PC-9 (cell line): ENCODE data around the gene CSF1. TPM values are rescaled to one million over a fixed set of nuclear protein-coding genes. Genes with fewer than 3 reads are reported as not detected.

Experiments used
- BruUV-seq: library from RNA; stranded (reverse); fragments of 400-500 nt; replicated peaks from 2 replicates; lab custom pipeline; 2021; lab: Mats Ljungman, UMichigan
- CTCF ChIA-PET: fragments of 300-600 bp; sonication (Branson Sonifier 250); formaldehyde crosslinking; loops from one replicate; lab custom pipeline; 2022; ENCODE audit warnings: antibody characterized with exemption; lab: Charles Lee
- POLR2A ChIA-PET: fragments of 300-600 bp; sonication (Branson Sonifier 250); formaldehyde crosslinking; loops from one replicate; lab custom pipeline; 2022; ENCODE audit warnings: antibody characterized with exemption; ENCODE audit not compliant: unreplicated experiment; lab: Charles Lee
- DNase-seq, 2 experiments: peaks; one replicate each; pipeline versions ENCODE4 v3.0.0 to v3.0.0-alpha.2; 2015 to 2022; ENCODE audit warnings: mixed read lengths in 1 of 2
- H2AFZ ChIP-seq: fragments of 200-600 bp; sonication (generic); 2 replicates; pipeline ENCODE4 v1.8.1; 2017; ENCODE audit warnings: antibody characterized with exemption
- H3F3A ChIP-seq: fragments of 200-600 bp; sonication (generic); 2 replicates; pipeline ENCODE4 v1.8.1; 2017; ENCODE audit warnings: antibody characterized with exemption, mild to moderate bottlenecking, low read depth; ENCODE audit not compliant: insufficient read depth
- H3K27ac ChIP-seq: fragments of 200-600 bp; sonication (generic); 2 replicates; pipeline ENCODE4 v1.6.1; 2016; ENCODE audit warnings: mixed run types
- H3K27me3 ChIP-seq: fragments of 200-600 bp; sonication (generic); 2 replicates; pipeline ENCODE4 v1.6.1; 2016; ENCODE audit warnings: low read depth, mixed run types; ENCODE audit not compliant: insufficient read depth
- H3K36me3 ChIP-seq: fragments of 200-600 bp; sonication (generic); 2 replicates; pipeline ENCODE4 v1.6.1; 2016; ENCODE audit warnings: low read depth, mixed run types
- H3K4me1 ChIP-seq: fragments of 200-600 bp; sonication (generic); replicated peaks from 2 replicates; pipeline ENCODE4 v1.6.1; 2016; ENCODE audit warnings: mixed run types; ENCODE audit not compliant: insufficient read depth
- H3K4me2 ChIP-seq: fragments of 200-600 bp; sonication (generic); 2 replicates; pipeline ENCODE4 v1.6.1; 2017; ENCODE audit warnings: mixed run types
- H3K4me3 ChIP-seq: fragments of 200-600 bp; sonication (generic); 2 replicates; pipeline ENCODE4 v1.6.1; 2016; ENCODE audit warnings: mixed run types
- H3K79me2 ChIP-seq: fragments of 200-600 bp; sonication (generic); 2 replicates; pipeline ENCODE4 v1.6.1; 2017; ENCODE audit warnings: low read depth, mixed run types
- H3K9me2 ChIP-seq: fragments of 200-600 bp; sonication (generic); 2 replicates; pipeline ENCODE4 v1.8.1; 2017; ENCODE audit warnings: mild to moderate bottlenecking; ENCODE audit not compliant: insufficient read depth
- H3K9me3 ChIP-seq: fragments of 200-600 bp; sonication (generic); 2 replicates; pipeline ENCODE4 v1.8.1; 2016; ENCODE audit warnings: low read depth; ENCODE audit not compliant: insufficient read depth
- H4K20me1 ChIP-seq: fragments of 200-600 bp; sonication (generic); 2 replicates; pipeline ENCODE4 v1.8.1; 2017; ENCODE audit not compliant: insufficient read depth
- EZH2 ChIP-seq: fragments of 200-600 bp; sonication (generic); IDR thresholded peaks from 2 replicates; pipeline ENCODE4 v1.8.0; 2017; ENCODE audit warnings: antibody characterized with exemption, low read depth
- intact Hi-C: fragments of 100-400 bp; cut with micrococcal nuclease; formaldehyde crosslinking; loops from one replicate; pipeline ENCODE4 v1.10.0; 2022; ENCODE audit not compliant: unreplicated experiment
- total RNA-seq: library from RNA; stranded (reverse); gene quantifications from 2 replicates; pipeline ENCODE4 v1.2.3, GENCODE V29; 2021
- TF ChIP-seq, protein P1 (sequence below): fragments of 200-600 bp; sonication (generic); conservative IDR thresholded peaks from 2 replicates; pipeline ENCODE4 v1.6.1; 2017; ENCODE audit warnings: mixed run types, antibody characterized with exemption, mild to moderate bottlenecking, moderate library complexity

Gene CSF1
- total RNA-seq, 1 experiment from 2014 or later: 29.8 TPM

DNA sequence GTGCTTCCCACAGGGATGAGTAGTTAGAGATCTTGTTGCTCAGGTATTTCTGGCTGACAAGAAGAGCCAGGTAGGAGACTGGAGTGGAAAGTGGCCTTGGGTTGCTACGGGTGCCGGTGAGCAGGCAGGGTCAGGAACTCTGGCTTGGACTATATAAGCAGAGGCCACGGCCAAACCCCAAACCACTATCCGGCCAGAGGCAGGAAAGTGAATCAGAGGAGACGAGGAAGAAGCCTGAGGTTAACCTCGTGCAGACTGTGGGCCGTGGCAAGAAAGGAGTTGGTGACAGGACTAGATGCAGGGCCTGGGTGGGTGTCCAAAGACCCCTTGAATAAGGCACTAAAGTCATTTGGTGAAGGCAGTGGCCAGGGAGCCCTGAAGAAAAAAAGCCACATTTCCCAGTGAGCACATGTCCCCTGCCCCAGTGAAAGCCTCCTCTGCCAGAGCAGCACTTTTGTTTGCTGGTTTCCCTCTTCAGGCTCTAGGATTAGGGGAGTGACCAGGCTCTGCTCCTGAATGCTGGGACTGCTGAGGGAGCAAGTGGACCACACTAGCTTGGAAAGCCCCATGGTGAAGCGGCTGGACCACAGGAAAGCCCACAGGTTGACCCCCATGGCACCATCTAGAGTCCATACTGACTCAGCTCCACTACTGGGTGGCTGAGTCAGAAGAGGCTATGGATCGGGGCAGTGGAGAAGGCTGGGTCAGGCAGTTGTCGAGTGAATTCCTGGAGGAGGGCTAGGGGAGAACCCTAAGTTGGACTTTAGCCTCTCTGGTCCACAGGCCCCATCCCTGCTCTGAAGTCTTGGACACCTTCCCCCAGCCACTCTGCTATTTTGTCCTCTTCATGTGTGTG is 23.4 kb downstream of the CSF1 start:
- BruUV-seq: no TSS peak
- no peak overlapping the region for H3K4me3 ChIP-seq
- intact Hi-C loops: no loop called here
- H3K36me3 ChIP-seq: peaks cover 13% of the 10 kb centered on the region; the same call in 1 of the 2 replicates
- H3K9me2 ChIP-seq: no peaks in the 10 kb centered on the region
- no peaks in the 10 kb centered on the region for H3K27me3 ChIP-seq
- peak overlapping the region; percentile 44 for H3K27ac ChIP-seq
- ChIA-PET POLR2A (interaction anchor here (0.6 kb wide), 1 partner anchor 142 kb away, joined by 3 read pairs; no protein-coding TSS in a partner anchor), CTCF (no interaction called here)
- no peaks in the 10 kb centered on the region for H4K20me1 ChIP-seq
- H3K9me3 ChIP-seq: peaks cover 16% of the 10 kb centered on the region
- peak overlapping the region; percentile 18 for H2AFZ ChIP-seq
- H3F3A ChIP-seq: peaks cover 55% of the 10 kb centered on the region
- H3K4me1 ChIP-seq: peaks cover 64% of the 10 kb centered on the region
- TF ChIP-seq EZH2: no peak
- TF ChIP-seq, protein P1, sequence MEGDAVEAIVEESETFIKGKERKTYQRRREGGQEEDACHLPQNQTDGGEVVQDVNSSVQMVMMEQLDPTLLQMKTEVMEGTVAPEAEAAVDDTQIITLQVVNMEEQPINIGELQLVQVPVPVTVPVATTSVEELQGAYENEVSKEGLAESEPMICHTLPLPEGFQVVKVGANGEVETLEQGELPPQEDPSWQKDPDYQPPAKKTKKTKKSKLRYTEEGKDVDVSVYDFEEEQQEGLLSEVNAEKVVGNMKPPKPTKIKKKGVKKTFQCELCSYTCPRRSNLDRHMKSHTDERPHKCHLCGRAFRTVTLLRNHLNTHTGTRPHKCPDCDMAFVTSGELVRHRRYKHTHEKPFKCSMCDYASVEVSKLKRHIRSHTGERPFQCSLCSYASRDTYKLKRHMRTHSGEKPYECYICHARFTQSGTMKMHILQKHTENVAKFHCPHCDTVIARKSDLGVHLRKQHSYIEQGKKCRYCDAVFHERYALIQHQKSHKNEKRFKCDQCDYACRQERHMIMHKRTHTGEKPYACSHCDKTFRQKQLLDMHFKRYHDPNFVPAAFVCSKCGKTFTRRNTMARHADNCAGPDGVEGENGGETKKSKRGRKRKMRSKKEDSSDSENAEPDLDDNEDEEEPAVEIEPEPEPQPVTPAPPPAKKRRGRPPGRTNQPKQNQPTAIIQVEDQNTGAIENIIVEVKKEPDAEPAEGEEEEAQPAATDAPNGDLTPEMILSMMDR: no peak
- H3K79me2 ChIP-seq: no peaks in the 10 kb centered on the region
- DNase-seq: peak in 1 of 2 experiments; percentile 67
- H3K4me2 ChIP-seq: peak overlapping the region; percentile 31

DNA sequence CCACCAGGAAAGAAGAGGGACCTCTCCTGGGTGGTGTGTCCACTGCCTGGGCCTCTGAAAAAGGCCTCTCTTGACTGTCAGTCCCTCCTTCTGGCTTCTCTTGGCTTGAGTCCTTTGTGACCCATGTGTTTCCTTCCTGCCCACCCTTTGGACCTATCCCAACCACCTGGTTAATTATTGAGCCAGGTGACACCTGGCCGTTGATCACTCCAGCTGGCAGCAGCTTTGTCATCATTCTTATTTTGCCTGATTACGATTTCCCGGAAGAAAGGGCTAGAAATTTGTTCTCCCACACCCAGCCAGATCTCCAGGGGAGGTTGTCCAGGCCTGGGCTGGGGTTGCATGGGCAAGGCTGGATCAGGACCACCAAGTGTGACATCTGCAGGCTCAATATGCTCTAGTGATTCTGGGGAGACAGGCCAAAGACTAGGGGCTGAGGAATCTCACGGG is 24.8 kb downstream of the CSF1 start:
- no peak for DNase-seq
- ChIA-PET POLR2A (no interaction called here), CTCF (no interaction called here)
- H4K20me1 ChIP-seq: no peaks in the 10 kb centered on the region
- no peaks in the 10 kb centered on the region for H3K9me2 ChIP-seq
- H3K4me3 ChIP-seq: no peak overlapping the region
- peaks cover 50% of the 10 kb centered on the region for H3K4me1 ChIP-seq
- H3K9me3 ChIP-seq: peaks cover 16% of the 10 kb centered on the region
- no peaks in the 10 kb centered on the region for H3K79me2 ChIP-seq
- H3F3A ChIP-seq: peaks cover 43% of the 10 kb centered on the region
- H3K4me2 ChIP-seq: no peak overlapping the region
- H3K27me3 ChIP-seq: no peaks in the 10 kb centered on the region
- no peak overlapping the region for H3K27ac ChIP-seq
- intact Hi-C loops: no loop called here
- no peak overlapping the region for H2AFZ ChIP-seq
- no peak for TF ChIP-seq EZH2
- TF ChIP-seq, protein P1: no peak
- BruUV-seq: no TSS peak
- H3K36me3 ChIP-seq: 0 out of 2 replicates have a peak, but pooled peaks cover under 1% of the 10 kb centered on the region

- Histone ChIP-seq H4K20me1 (no peaks in the 10 kb centered on the region), H3K36me3 (no peaks in the 10 kb centered on the region), H3K9me2 (no peaks in the 10 kb centered on the region), H3K4me2 (no peak overlapping the region), H3K9me3 (peaks cover 16% of the 10 kb centered on the region), H3K79me2 (no peaks in the 10 kb centered on the region), H2AFZ (no peak overlapping the region), H3K4me3 (no peak overlapping the region), H3F3A (peaks cover 23% of the 10 kb centered on the region), H3K27ac (no peak overlapping the region), H3K27me3 (no peaks in the 10 kb centered on the region), H3K4me1 (peaks cover 28% of the 10 kb centered on the region)
- TF ChIP-seq EZH2: no peak
- TF ChIP-seq, protein P1: no peak
- BruUV-seq: no TSS peak
- CTCF ChIA-PET: no interaction called here
- DNase-seq: no peak
- intact Hi-C loops: no loop called here
- POLR2A ChIA-PET: no interaction called here
Measured at GRCh38 chr1:109937738-109938137, 27.1 kb downstream of the CSF1 start.
